Peyer's patch (tissue), 4 donors: Measurements from ENCODE around the gene MAML3.

Experiments
- POLR2A ChIP-seq, 2 donors: fragments of 450-650 bp; IDR thresholded peaks; one replicate each; pipeline ENCODE4 v1.5.1; 2017; ENCODE audit warnings: antibody characterized with exemption in 2 of 2, mild to moderate bottlenecking in 2 of 2, moderate library complexity in 2 of 2
- TF ChIP-seq, protein P1 (sequence below), 6 experiments: fragments of 450-650 bp in 4 of 6; fragments of 200-600 bp in 2 of 6; sonication (generic) in 1 of 6; IDR thresholded peaks; one replicate each; pipeline ENCODE4 v1.5.1; 2017 to 2019; ENCODE audit warnings: antibody characterized with exemption in 6 of 6, mild to moderate bottlenecking in 3 of 6, moderate library complexity in 1 of 6

DNA sequence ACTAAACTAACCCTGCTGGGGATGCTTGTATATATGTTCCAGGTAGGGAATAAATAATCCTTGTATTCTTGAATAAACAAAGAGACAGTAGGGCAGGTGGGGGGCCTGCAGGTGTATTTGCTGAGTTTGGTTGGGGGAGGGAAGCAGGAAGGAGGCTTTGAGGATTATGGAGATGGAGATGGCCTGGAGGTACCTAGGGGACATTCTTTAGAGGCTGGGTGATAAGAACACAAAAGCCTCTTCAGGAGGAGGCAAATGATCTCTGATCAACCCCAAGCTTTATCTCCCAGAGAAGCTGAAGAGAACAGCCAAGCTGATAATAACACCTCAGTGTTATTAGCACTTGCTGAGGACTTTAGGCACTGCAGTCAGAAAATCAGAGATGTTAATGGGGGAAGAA, 300.7 kb downstream of the MAML3 start:
- TF ChIP-seq, protein P1, sequence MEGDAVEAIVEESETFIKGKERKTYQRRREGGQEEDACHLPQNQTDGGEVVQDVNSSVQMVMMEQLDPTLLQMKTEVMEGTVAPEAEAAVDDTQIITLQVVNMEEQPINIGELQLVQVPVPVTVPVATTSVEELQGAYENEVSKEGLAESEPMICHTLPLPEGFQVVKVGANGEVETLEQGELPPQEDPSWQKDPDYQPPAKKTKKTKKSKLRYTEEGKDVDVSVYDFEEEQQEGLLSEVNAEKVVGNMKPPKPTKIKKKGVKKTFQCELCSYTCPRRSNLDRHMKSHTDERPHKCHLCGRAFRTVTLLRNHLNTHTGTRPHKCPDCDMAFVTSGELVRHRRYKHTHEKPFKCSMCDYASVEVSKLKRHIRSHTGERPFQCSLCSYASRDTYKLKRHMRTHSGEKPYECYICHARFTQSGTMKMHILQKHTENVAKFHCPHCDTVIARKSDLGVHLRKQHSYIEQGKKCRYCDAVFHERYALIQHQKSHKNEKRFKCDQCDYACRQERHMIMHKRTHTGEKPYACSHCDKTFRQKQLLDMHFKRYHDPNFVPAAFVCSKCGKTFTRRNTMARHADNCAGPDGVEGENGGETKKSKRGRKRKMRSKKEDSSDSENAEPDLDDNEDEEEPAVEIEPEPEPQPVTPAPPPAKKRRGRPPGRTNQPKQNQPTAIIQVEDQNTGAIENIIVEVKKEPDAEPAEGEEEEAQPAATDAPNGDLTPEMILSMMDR (IDR thresholded peaks at IDR 0.05) = no peak
- TF ChIP-seq POLR2A (IDR thresholded peaks at IDR 0.05) = no peak
